BLaER1 treated with 17β-estradiol and CSF1 and Interleukin-3, amounts not matched to agents 10 nM and 100 nM (cell line): ENCODE measurements around the gene BID.

Experiments
- H3K27ac ChIP-seq, 11 experiments: shearing (Covaris generic); formaldehyde crosslinking; 2 replicates each; pipeline ENCODE4 v1.8.1; 2022
- H3K27me3 ChIP-seq, 11 experiments: shearing (Covaris generic); formaldehyde crosslinking; 2 replicates each; pipeline ENCODE4 v1.8.1; 2022
- H3K36me3 ChIP-seq, 11 experiments: shearing (Covaris generic); formaldehyde crosslinking; 2 replicates each; pipeline ENCODE4 v1.8.1; 2022
- H3K4me1 ChIP-seq, 10 experiments: shearing (Covaris generic); formaldehyde crosslinking; 2 replicates each; pipeline ENCODE4 v1.8.1; 2022
- H3K4me2 ChIP-seq, 11 experiments: shearing (Covaris generic); formaldehyde crosslinking; 2 replicates each; pipeline ENCODE4 v1.8.1; 2022
- H3K4me3 ChIP-seq, 10 experiments: shearing (Covaris generic); formaldehyde crosslinking; 2 replicates each; pipeline ENCODE4 v1.8.1; 2022
- H3K9ac ChIP-seq, 11 experiments: shearing (Covaris generic); formaldehyde crosslinking; 2 replicates each; pipeline ENCODE4 v1.8.1; 2022
- H3K9me3 ChIP-seq, 11 experiments: shearing (Covaris generic); formaldehyde crosslinking; replicated peaks in 1 of 11; 2 replicates each; pipeline ENCODE4 v1.8.1; 2022
- H4K20me1 ChIP-seq, 11 experiments: shearing (Covaris generic); formaldehyde crosslinking; 2 replicates each; pipeline ENCODE4 v1.8.1; 2022
- Cebpa-rat ChIP-seq, 11 experiments: shearing (Covaris generic); IDR thresholded peaks; 2 replicates each; pipeline ENCODE4 v1.8.1; 2022

BID gene

DNA sequence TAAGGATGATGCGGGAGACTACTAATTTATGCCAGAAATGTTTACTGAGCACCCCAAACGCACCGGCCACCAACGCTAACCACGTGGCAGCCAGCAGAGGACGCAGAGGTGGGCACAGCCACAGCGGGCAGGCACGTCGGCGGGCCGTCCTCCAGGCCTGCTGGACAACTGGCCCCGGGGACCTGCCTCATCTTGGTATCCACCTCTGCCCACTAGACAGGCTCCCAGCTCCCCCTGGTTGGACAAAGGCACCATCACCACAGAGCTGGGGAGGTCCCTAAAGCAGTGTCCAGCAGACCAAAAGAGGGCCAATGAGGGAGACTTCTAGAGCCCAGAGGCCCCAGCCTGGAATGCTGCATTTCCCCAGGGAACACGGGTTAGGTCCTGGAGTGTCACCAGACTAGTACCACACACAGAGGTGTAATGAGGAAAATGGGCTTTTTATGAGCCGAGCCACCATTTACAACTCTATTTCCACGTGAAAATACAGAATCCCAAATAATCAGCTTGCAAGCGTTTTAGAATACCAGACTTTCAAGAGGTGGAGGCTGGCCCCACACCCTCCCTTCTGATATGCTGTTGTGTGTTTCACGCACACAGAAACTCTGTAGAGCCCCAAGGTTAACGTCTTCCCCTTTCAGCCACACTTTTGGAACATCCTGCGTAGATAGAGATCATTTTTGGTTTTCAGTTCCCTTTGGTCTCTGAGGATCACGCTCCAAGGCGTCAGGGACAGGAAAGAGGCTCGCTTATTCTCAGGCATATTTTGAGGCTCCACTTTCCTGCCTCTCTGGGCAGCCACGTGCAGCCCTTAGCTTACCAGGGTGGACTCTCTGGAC lies 23.7 kb upstream of the BID start:
- peaks cover 0 to 6% (median 0%) of the 10 kb centered on the region in 11 experiments; a peak in 1 of 22 replicates for H3K36me3 ChIP-seq
- H3K27ac ChIP-seq, result peak overlapping the region; percentile 4 to 67 (median 29); a peak in 16 of 22 replicates
- H3K4me3 ChIP-seq, result no peak overlapping the region
- H3K4me1 ChIP-seq, result peaks cover 77 to 94% (median 86%) of the 10 kb centered on the region in 10 experiments
- H3K9me3 ChIP-seq, result no peaks in the 10 kb centered on the region
- H3K4me2 ChIP-seq, result peak overlapping the region; percentile 72 to 86 (median 82)
- peak overlapping the region in 9 of 11 experiments; percentile 0 to 47 (median 21); a peak in 10 of 22 replicates for H3K9ac ChIP-seq
- TF ChIP-seq Cebpa-rat (IDR thresholded peaks at IDR 0.05), result no peak
- peaks cover 0 to 28% (median 14%) of the 10 kb centered on the region in 11 experiments; a peak in 12 of 22 replicates for H3K27me3 ChIP-seq
- peaks cover 0 to 70% (median 0%) of the 10 kb centered on the region in 11 experiments; a peak in 9 of 22 replicates for H4K20me1 ChIP-seq

DNA sequence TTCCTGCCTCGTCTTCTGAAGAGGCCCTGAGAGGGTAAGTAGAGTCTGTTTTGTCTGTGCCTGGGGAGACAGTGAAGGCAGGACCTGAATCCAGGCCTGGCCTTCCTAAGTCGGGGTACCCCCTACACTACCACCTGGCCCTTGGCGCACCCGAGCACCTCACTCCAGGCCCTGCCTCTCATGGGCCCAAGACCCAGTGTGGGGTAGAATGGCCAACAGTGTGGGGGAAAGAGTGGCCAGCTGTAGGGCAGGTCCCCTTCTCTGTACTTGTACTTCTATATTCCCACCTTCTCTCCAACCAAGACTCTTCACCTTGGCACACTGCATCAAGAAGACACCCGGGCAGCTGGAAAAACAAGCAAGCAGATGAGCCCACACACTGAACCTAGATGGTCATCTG lies 22.4 kb upstream of the BID start:
- Histone ChIP-seq H3K9me3 (no peaks in the 10 kb centered on the region), H3K9ac (peak overlapping the region in 1 of 11 experiments; percentile 19; a peak in 1 of 22 replicates), H3K4me3 (no peak overlapping the region; a peak in 2 of 20 replicates), H4K20me1 (peaks cover 0 to 83% (median 0%) of the 10 kb centered on the region in 11 experiments; a peak in 9 of 22 replicates), H3K36me3 (no peaks in the 10 kb centered on the region), H3K27me3 (peaks cover 0 to 28% (median 14%) of the 10 kb centered on the region in 11 experiments; a peak in 12 of 22 replicates), H3K4me2 (peak overlapping the region in 10 of 11 experiments; percentile 8 to 84 (median 81); a peak in 18 of 22 replicates), H3K27ac (0 out of 22 replicates have a peak overlapping the region, but pooled peaks of 1 of the 11 experiments have one; percentile 1), H3K4me1 (peaks cover 72 to 99% (median 87%) of the 10 kb centered on the region in 10 experiments)
- TF ChIP-seq Cebpa-rat (IDR thresholded peaks at IDR 0.05), result no peak

DNA sequence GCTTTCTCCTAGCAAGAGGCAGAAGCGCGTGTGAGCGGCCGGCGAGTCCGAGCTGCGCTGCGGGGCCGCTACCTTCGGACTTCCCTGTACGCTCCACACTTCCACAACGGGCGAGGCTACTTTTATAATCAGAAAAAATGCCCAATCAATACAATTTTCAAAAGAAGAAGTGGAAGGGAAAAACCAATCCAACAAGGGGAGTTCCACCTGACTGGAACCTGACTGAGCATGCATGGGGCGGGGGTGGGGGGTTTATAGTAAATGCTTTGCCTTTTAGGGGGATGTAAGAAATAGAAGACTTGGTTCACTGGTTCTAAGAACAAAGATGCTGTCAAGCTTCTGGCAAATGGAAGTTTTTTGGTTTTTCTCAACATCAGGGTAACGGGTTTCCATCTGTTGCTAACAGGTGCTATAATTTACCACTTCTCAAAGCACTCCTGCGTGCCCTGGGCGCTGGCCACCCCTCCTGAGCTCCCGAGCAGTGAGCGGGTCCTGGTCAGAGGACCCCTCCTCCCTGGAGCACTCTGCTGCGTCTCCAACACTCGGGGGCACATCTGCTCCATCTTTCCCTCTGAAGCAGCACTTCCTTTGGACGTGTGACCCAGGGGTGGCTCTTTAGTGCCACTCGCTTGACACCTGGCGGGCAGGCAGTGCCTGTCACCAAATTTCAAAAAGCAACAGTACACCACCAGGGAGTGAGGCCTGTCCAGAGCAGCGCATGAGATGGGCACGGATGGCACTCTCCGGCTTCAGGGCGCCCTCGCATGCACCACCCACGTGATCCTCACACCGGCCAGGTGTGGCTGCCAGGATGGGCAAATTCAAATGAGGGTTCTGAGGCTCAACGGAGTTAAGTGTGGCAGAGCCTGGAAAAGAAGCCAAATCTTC lies 21.6 kb upstream of the BID start:
- H3K4me2 ChIP-seq, result peak overlapping the region; percentile 57 to 84 (median 80)

DNA sequence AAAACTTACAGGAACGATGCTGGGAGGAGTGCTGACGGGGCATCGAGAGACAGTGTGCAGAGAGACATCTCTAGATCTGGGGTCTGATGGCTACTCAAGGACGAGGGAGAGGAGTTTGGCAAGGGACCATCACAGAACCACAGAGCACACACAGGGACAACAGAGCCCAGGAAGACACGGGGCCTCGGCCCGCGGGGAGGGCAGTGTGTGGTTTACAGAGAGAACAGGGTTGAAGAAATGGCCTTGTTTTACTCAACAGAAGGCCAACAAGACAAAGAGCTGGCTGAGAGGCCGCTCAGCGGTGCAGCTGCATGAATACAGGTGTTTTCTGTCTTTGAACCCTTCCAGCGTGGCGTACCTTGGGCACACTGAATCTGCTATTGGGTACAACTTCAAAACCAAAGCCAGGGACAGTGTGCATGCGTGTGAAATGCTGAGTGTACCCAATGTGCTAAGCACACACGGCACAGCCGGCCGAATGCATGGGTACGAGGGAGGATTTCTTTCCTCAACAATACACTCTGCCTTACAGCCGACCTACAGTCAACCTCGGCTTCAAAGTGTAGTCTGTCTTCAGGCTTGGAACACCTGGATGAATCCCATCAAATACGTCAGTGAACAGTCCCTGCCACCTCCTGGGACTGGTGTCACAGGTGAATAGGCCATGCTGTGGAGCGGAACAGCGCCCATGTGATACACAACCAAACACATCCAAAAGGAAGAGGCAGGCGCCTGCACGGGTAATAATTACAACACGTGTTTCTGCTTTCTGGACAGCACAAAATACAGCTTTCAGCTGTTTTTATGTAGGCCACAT lies 20.7 kb upstream of the BID start:
- Histone ChIP-seq H3K36me3 (peaks cover 0 to 14% (median 13%) of the 10 kb centered on the region in 11 experiments; a peak in 16 of 22 replicates), H3K9ac (no peak overlapping the region), H3K9me3 (no peaks in the 10 kb centered on the region), H3K27me3 (peaks cover 0 to 28% (median 14%) of the 10 kb centered on the region in 11 experiments; a peak in 12 of 22 replicates), H3K4me2 (peak overlapping the region; percentile 57 to 84 (median 80)), H3K27ac (no peak overlapping the region), H4K20me1 (peaks cover 0 to 77% (median 0%) of the 10 kb centered on the region in 11 experiments; a peak in 9 of 22 replicates), H3K4me1 (peaks cover 54 to 83% (median 71%) of the 10 kb centered on the region in 10 experiments), H3K4me3 (no peak overlapping the region)
- no peak for TF ChIP-seq Cebpa-rat (IDR thresholded peaks at IDR 0.05)

More for the DNA sequence above, 21.6 kb upstream of the BID start:
- Histone ChIP-seq H3K9ac (peak overlapping the region in 3 of 11 experiments; percentile 1 to 19 (median 14); a peak in 3 of 22 replicates), H3K27me3 (peaks cover 0 to 28% (median 14%) of the 10 kb centered on the region in 11 experiments; a peak in 12 of 22 replicates), H3K36me3 (peaks cover 0 to 5% (median 3%) of the 10 kb centered on the region in 11 experiments; a peak in 14 of 22 replicates), H3K4me3 (no peak overlapping the region; a peak in 1 of 20 replicates), H3K27ac (0 out of 22 replicates have a peak overlapping the region, but pooled peaks of 1 of the 11 experiments have one; percentile 1), H3K9me3 (no peaks in the 10 kb centered on the region), H3K4me1 (peaks cover 64 to 93% (median 80%) of the 10 kb centered on the region in 10 experiments), H4K20me1 (peaks cover 0 to 85% (median 0%) of the 10 kb centered on the region in 11 experiments; a peak in 9 of 22 replicates)
- no peak for TF ChIP-seq Cebpa-rat (IDR thresholded peaks at IDR 0.05)

DNA sequence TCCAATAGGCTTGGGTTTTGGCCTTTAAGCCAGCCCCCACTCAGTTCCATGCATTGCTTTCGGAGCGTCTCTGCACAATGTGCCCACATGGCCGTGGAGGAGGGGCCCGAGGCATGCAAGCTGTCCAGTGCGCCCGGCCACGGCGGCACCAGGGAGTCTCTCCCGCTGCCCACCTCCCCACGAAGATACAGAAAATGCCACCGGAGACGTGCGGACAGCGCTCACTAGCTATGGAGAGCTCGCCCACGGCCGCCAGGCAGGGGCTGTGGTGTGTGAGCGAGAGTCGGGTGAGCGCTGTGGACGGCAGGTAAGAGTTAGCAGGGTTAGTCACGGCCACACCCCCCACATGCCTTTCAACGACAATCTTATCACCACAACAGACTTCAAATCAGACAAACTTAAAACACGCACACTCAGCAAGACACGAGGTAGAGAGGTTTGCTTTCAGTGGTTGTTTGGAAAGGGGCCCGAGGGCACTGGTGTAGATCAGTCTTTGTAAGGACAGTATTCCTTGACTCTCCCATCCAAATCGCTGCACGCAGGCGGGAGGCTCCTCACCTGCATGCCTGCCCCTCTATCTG lies 18.7 kb upstream of the BID start:
- Histone ChIP-seq H3K4me1 (peaks cover 36 to 64% (median 51%) of the 10 kb centered on the region in 10 experiments), H3K4me2 (peak overlapping the region in 8 of 11 experiments; percentile 39 to 69 (median 54); a peak in 17 of 22 replicates), H3K36me3 (peaks cover 0 to 34% (median 27%) of the 10 kb centered on the region in 11 experiments; a peak in 18 of 22 replicates), H3K9ac (no peak overlapping the region), H3K27ac (no peak overlapping the region), H3K4me3 (no peak overlapping the region), H4K20me1 (peaks cover 0 to 69% (median 0%) of the 10 kb centered on the region in 11 experiments; a peak in 9 of 22 replicates), H3K27me3 (peaks cover 0 to 28% (median 14%) of the 10 kb centered on the region in 11 experiments; a peak in 12 of 22 replicates), H3K9me3 (no peaks in the 10 kb centered on the region)
- TF ChIP-seq Cebpa-rat (IDR thresholded peaks at IDR 0.05), result no peak

DNA sequence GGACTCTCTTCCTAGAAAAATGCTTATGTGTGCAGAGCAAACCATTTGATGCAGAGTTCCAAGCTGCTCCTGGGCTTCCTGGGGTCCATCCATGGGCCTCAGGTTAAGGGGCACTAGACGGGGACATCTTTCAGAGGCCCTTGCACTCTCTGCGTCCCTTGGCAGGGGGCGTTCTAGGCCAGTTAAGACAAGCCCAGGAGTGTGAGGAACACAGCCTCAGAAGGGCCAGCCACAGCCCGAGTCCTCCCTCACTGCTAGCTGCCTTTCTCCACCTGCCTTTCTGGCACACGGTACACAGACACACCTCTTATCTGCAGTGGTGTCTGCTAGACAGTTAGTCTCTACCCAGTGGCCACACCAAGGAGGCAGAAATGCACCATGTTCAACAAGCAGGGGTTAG lies 18.0 kb upstream of the BID start:
- H3K27ac ChIP-seq, result no peak overlapping the region
- no peak overlapping the region for H3K4me3 ChIP-seq
- peaks cover 29 to 57% (median 44%) of the 10 kb centered on the region in 10 experiments for H3K4me1 ChIP-seq
- no peak overlapping the region for H3K9ac ChIP-seq
- H3K27me3 ChIP-seq, result peaks cover 0 to 28% (median 14%) of the 10 kb centered on the region in 11 experiments; a peak in 12 of 22 replicates
- no peaks in the 10 kb centered on the region for H3K9me3 ChIP-seq
- H4K20me1 ChIP-seq, result peaks cover 0 to 66% (median 0%) of the 10 kb centered on the region in 11 experiments; a peak in 8 of 22 replicates
- peak overlapping the region in 8 of 11 experiments; percentile 39 to 69 (median 54); a peak in 16 of 22 replicates for H3K4me2 ChIP-seq
- peaks cover 0 to 37% (median 27%) of the 10 kb centered on the region in 11 experiments; a peak in 18 of 22 replicates for H3K36me3 ChIP-seq
- no peak for TF ChIP-seq Cebpa-rat (IDR thresholded peaks at IDR 0.05)

DNA sequence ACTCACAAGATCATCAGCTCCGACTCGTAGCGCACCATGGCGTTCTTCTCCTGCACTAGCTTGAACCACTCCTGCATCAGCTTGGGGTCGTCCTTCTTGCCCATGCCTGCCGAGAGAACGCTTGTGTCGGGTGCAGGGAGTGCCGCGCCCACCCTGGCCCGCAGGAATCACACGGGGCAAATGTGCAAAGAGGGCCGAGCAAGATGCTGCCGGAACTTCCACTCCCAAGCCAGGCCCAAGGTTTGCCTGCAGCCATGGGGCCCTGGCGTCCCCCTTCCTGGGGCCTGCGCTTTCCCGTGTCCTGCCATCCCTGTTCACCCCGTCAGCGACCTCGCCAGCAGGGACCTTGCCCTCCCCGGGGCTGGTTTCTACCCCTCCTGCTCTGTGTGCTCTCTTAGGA lies 16.9 kb upstream of the BID start:
- H3K9ac ChIP-seq, result no peak overlapping the region
- no peak for TF ChIP-seq Cebpa-rat (IDR thresholded peaks at IDR 0.05)
- H3K27ac ChIP-seq, result no peak overlapping the region
- peaks cover 0 to 37% (median 27%) of the 10 kb centered on the region in 11 experiments; a peak in 18 of 22 replicates for H3K36me3 ChIP-seq
- H3K4me1 ChIP-seq, result peaks cover 25 to 56% (median 41%) of the 10 kb centered on the region in 10 experiments
- H3K9me3 ChIP-seq, result no peaks in the 10 kb centered on the region
- peaks cover 0 to 58% (median 0%) of the 10 kb centered on the region in 11 experiments; a peak in 8 of 22 replicates for H4K20me1 ChIP-seq
- peak overlapping the region in 1 of 11 experiments; percentile 53; a peak in 1 of 22 replicates for H3K4me2 ChIP-seq
- H3K4me3 ChIP-seq, result no peak overlapping the region
- H3K27me3 ChIP-seq, result peaks cover 0 to 21% (median 13%) of the 10 kb centered on the region in 11 experiments; a peak in 12 of 22 replicates
